Measurements from ENCODE around the gene ARSG. TPM values are rescaled to one million over a fixed set of nuclear protein-coding genes. Genes with fewer than 3 reads are reported as not detected.
A peak's percentile ranks its signal among the peaks of the same experiment; 100 is the strongest.

Gene ARSG
- 24.2 and 26.1 TPM in 2 replicates for total RNA-seq (2014; rRNA removed; shearing (Covaris generic))
- total RNA-seq (2022), result 51.6 and 53.0 TPM in 2 replicates
- Bru-seq, nascent RNA, result percentile 69 among the genes with signal in this experiment
- percentile 71 among the genes with signal in this experiment for BruChase-seq, experiment 1, labeled RNA remaining after a 6-hour chase
- BruChase-seq, experiment 2, labeled RNA remaining after a 2-hour chase, result percentile 64 among the genes with signal in this experiment
- long read RNA-seq, full-length matches to known transcripts, result 19 of 118 reads
- long read RNA-seq, partial matches to known transcripts, result 10 of 118 reads
- long read RNA-seq, other reads (novel, unspliced or antisense), result 89 of 118 reads

GRCh38 chr17:68290955-68291835 is at the start of gene ARSG, which contains the start of gene SLC16A6:
Gene ARSG (plus strand): TSS chr17:68291495. CDS start chr17:68307494, 15,999 bp downstream.
Gene SLC16A6 (minus strand): TSS chr17:68291127. CDS start chr17:68278320, 12,807 bp downstream.
- Histone ChIP-seq H2AFZ (ENCODE audit: low read length) (peak within 1 kb of the TSS; percentile 61; the same call in 1 of the 2 replicates), H3K4me1 (ENCODE audit: insufficient read depth, low read length, poor library complexity, severe bottlenecking) (peaks cover 59% of the 10 kb centered on the region), H3K79me2 (ENCODE audit: insufficient read depth, low read depth, low read length) (peaks cover 39% of the 10 kb centered on the region; the same call in 1 of the 2 replicates), H3K4me3 (ENCODE audit: low read depth, low read length, poor library complexity, severe bottlenecking) (peak within 1 kb of the TSS; percentile 85), H3K4me2 (ENCODE audit: low read length) (peak within 1 kb of the TSS; percentile 77), H3K36me3 (ENCODE audit: insufficient read depth, low read length) (peaks cover 2% of the 10 kb centered on the region), H4K20me1 (ENCODE audit: insufficient read depth, low read length) (no peaks in the 10 kb centered on the region), H3K9me2 (ENCODE audit: insufficient read depth, low read length) (no peaks in the 10 kb centered on the region), H3K27ac (ENCODE audit: low read depth, low read length, poor library complexity, severe bottlenecking) (peak within 1 kb of the TSS; percentile 94), H3K9me3 (ENCODE audit: low read length) (no peaks in the 10 kb centered on the region)
- TF ChIP-seq EZH2phosphoT487 (IDR thresholded peaks at IDR 0.05; ENCODE audit: borderline replicate concordance, low read depth, low read length), result no peak
- no peak for TF ChIP-seq CTCF (conservative IDR thresholded peaks at IDR 0.05; ENCODE audit: low read length)
- POLR2A ChIA-PET, result interaction anchor here (0.5 to 9.1 kb wide), 17 partner anchors 12 to 253 kb away, joined by 3 to 67 read pairs (median 4); partner anchors contain the start of gene WIPI1
- intact Hi-C loops (cut with micrococcal nuclease; ENCODE audit: unreplicated experiment), result loop anchor here (1.0 to 5.0 kb wide), 4 partner anchors 53 to 296 kb away; no protein-coding TSS in a partner anchor
- CTCF ChIA-PET (ENCODE audit: unreplicated experiment), result no interaction called here
- BruUV-seq (replicated peaks), result no TSS peak
- DNase-seq (ENCODE audit: low spot score), result peak; percentile 96

- no peak overlapping the region for H2AFZ ChIP-seq (ENCODE audit: low read length)
- no peaks in the 10 kb centered on the region for H4K20me1 ChIP-seq (ENCODE audit: insufficient read depth, low read length)
- H3K4me3 ChIP-seq (ENCODE audit: low read depth, low read length, poor library complexity, severe bottlenecking), result peak overlapping the region; percentile 80
- DNase-seq (ENCODE audit: low spot score), result no peak
- POLR2A ChIA-PET, result interaction anchor here (0.7 to 7.3 kb wide), 18 partner anchors 9 to 216 kb away, joined by 3 to 69 read pairs (median 6); partner anchors contain the start of genes SLC16A6 and WIPI1
- intact Hi-C loops (cut with micrococcal nuclease; ENCODE audit: unreplicated experiment), result loop anchor here (1.0 kb wide), 1 partner anchor 9 kb away; no protein-coding TSS in a partner anchor
- peaks cover 82% of the 10 kb centered on the region for H3K4me1 ChIP-seq (ENCODE audit: insufficient read depth, low read length, poor library complexity, severe bottlenecking)
- H3K9me2 ChIP-seq (ENCODE audit: insufficient read depth, low read length), result no peaks in the 10 kb centered on the region
- CTCF ChIA-PET (ENCODE audit: unreplicated experiment), result interaction anchor here (0.6 to 2.0 kb wide), 5 partner anchors 8 to 211 kb away, joined by 3 to 9 read pairs (median 5); partner anchors contain the start of gene WIPI1
- TF ChIP-seq CTCF (conservative IDR thresholded peaks at IDR 0.05; ENCODE audit: low read length), result no peak
- no peak for TF ChIP-seq EZH2phosphoT487 (IDR thresholded peaks at IDR 0.05; ENCODE audit: borderline replicate concordance, low read depth, low read length)
- H3K4me2 ChIP-seq (ENCODE audit: low read length), result peak overlapping the region; percentile 84
- TSS peak; percentile 89 for BruUV-seq (replicated peaks)
- peaks cover 85% of the 10 kb centered on the region for H3K79me2 ChIP-seq (ENCODE audit: insufficient read depth, low read depth, low read length)
- H3K9me3 ChIP-seq (ENCODE audit: low read length), result no peaks in the 10 kb centered on the region
- peak overlapping the region; percentile 90 for H3K27ac ChIP-seq (ENCODE audit: low read depth, low read length, poor library complexity, severe bottlenecking)
- H3K36me3 ChIP-seq (ENCODE audit: insufficient read depth, low read length), result peaks cover 26% of the 10 kb centered on the region
Observed at GRCh38 chr17:68246271-68247028, 44.8 kb upstream of the ARSG start.
